Measurements from ENCODE around the gene ZFP64.

The ZFP64 gene

GRCh38 chr20:52103913-52104545, 87.5 kb downstream of the ZFP64 start:
- no peak for DNase-seq

- DNase-seq, result no peak
Measured at GRCh38 chr20:52103335-52103912, 88.2 kb downstream of the ZFP64 start.

GRCh38 chr20:52102559-52102958, 89.0 kb downstream of the ZFP64 start:
- DNase-seq, result no peak

GRCh38 chr20:52102126-52102525, 89.5 kb downstream of the ZFP64 start:
- DNase-seq, result no peak

Data from NCI-H526 treated with DMSO at 0.1 percent for 48 hours (cell line).